WTC11 (cell line): ENCODE measurements around the gene TNNT2. TPM values are rescaled to one million over a fixed set of nuclear protein-coding genes. Genes with fewer than 3 reads are reported as not detected.

Experiments
- ATAC-seq: fragments of 200-7000 bp; cut with Tn5 transposase; 2 replicates; pipeline ENCODE4 v1.10.0; 2021; ENCODE audit warnings: mild to moderate bottlenecking, moderate library complexity
- CTCF ChIA-PET: fragments of 300-600 bp; sonication (Branson Sonifier 250); formaldehyde crosslinking; loops from one replicate; lab custom pipeline; 2021; ENCODE audit warnings: antibody characterized with exemption; lab: Charles Lee
- POLR2A ChIA-PET: fragments of 350-600 bp; sonication (Branson Sonifier 250); formaldehyde crosslinking; loops from one replicate; lab custom pipeline; 2021; ENCODE audit warnings: antibody characterized with exemption; lab: Charles Lee
- DNase-seq: peaks from one replicate; pipeline ENCODE4 v3.0.0; 2021; ENCODE audit warnings: low spot score
- H3K27ac Mint-ChIP-seq: 2 replicates; pipeline ENCODE4 v1.8.0; 2021; ENCODE audit warnings: mixed read lengths
- H3K27me3 Mint-ChIP-seq: 2 replicates; pipeline ENCODE4 v1.8.0; 2021; ENCODE audit warnings: low read depth, mild to moderate bottlenecking, moderate library complexity, mixed read lengths
- H3K36me3 Mint-ChIP-seq: 2 replicates; pipeline ENCODE4 v1.8.0; 2021; ENCODE audit warnings: mixed read lengths
- H3K4me1 Mint-ChIP-seq: 2 replicates; pipeline ENCODE4 v1.8.0; 2022; ENCODE audit warnings: mixed read lengths
- H3K4me3 Mint-ChIP-seq: 2 replicates; pipeline ENCODE4 v1.8.0; 2021; ENCODE audit warnings: mild to moderate bottlenecking, moderate library complexity, mixed read lengths
- H3K9me3 Mint-ChIP-seq: 2 replicates; pipeline ENCODE4 v1.8.0; 2021; ENCODE audit warnings: mixed read lengths
- GTF2I ChIP-seq: fragments of 250-450 bp; sonication (Bioruptor Pico); conservative IDR thresholded peaks from 2 replicates; pipeline ENCODE4 v1.4.0; 2021; ENCODE audit warnings: mild to moderate bottlenecking
- NFATC4 ChIP-seq: fragments of 250-450 bp; sonication (Bioruptor Pico); IDR thresholded peaks from 2 replicates; pipeline ENCODE4 v1.9.0; 2021; ENCODE audit warnings: mild to moderate bottlenecking
- PRRX2 ChIP-seq: fragments of 250-450 bp; sonication (Bioruptor Pico); IDR thresholded peaks from 2 replicates; pipeline ENCODE4 v1.8.0; 2021; ENCODE audit warnings: mild to moderate bottlenecking
- RELA ChIP-seq: sonication (generic); formaldehyde crosslinking; IDR thresholded peaks from 2 replicates; pipeline ENCODE4 v1.8.1; 2022; ENCODE audit warnings: missing genetic modification reagents, mild to moderate bottlenecking, borderline replicate concordance
- SMAD3 ChIP-seq: sonication (generic); formaldehyde crosslinking; IDR thresholded peaks from 2 replicates; pipeline ENCODE4 v1.8.0; 2022; ENCODE audit warnings: missing genetic modification reagents, mild to moderate bottlenecking, borderline replicate concordance
- SMAD4 ChIP-seq: sonication (generic); formaldehyde crosslinking; IDR thresholded peaks from 2 replicates; pipeline ENCODE4 v1.8.0; 2022; ENCODE audit warnings: mild to moderate bottlenecking, missing genetic modification reagents
- ZNF219 ChIP-seq: sonication (generic); formaldehyde crosslinking; IDR thresholded peaks from 2 replicates; pipeline ENCODE4 v1.8.0; 2023; ENCODE audit warnings: missing genetic modification reagents, mild to moderate bottlenecking, borderline replicate concordance
- ZNF416 ChIP-seq: fragments of 250-450 bp; sonication (Bioruptor Pico); IDR thresholded peaks from 2 replicates; pipeline ENCODE4 v1.9.0; 2021; ENCODE audit warnings: mild to moderate bottlenecking, inconsistent platforms
- total RNA-seq: library from RNA; stranded (reverse); gene quantifications from 3 replicates; pipeline ENCODE4 v1.2.3, GENCODE V29; 2021
- TF ChIP-seq, protein P1 (sequence below): sonication (generic); formaldehyde crosslinking; IDR thresholded peaks from 2 replicates; pipeline ENCODE4 v1.8.1; 2022; ENCODE audit warnings: low read depth, mild to moderate bottlenecking, moderate library complexity, missing genetic modification reagents, borderline replicate concordance
- TF ChIP-seq, protein P2 (sequence below): sonication (generic); formaldehyde crosslinking; IDR thresholded peaks from 2 replicates; pipeline ENCODE4 v1.8.0; 2022; ENCODE audit warnings: missing genetic modification reagents
- TF ChIP-seq, protein P3 (sequence below): sonication (generic); formaldehyde crosslinking; IDR thresholded peaks from 2 replicates; pipeline ENCODE4 v1.8.0; 2023; ENCODE audit warnings: missing genetic modification reagents
- TF ChIP-seq, protein P4 (sequence below): sonication (generic); formaldehyde crosslinking; IDR thresholded peaks from 2 replicates; pipeline ENCODE4 v1.8.1; 2023; ENCODE audit warnings: mild to moderate bottlenecking, missing genetic modification reagents
- TF ChIP-seq, protein P5 (sequence below): sonication (generic); formaldehyde crosslinking; conservative IDR thresholded peaks from 2 replicates; pipeline ENCODE4 v1.8.1; 2023; ENCODE audit warnings: mild to moderate bottlenecking, low read depth, missing genetic modification reagents, moderate library complexity

The TNNT2 gene
- total RNA-seq, 1 experiment from 2014 or later = 6.1 TPM

DNA sequence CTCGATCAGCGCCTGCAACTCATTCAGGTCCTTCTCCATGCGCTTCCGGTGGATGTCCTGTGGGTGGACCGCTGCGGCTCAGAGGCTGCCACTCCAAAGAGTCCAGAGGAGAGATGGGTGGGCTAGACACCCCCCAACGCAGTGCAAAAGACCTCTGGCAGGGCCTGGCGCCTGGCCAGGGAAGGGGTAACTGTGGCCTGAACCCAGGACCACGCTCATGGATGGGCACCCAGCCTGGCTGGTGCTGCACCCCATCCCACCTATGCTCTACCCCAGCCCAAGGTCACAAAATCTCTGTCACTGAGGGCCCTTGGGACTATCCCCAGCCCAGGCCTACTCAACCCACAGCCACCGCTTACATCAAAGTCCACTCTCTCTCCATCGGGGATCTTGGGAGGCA is 12.2 kb downstream of the TNNT2 start:
- Mint-ChIP-seq H3K27me3 (peaks cover 3% of the 10 kb centered on the region; the same call in 1 of the 2 replicates), H3K36me3 (no peaks in the 10 kb centered on the region), H3K4me3 (no peak overlapping the region)
- no peak for DNase-seq
- no peak for TF ChIP-seq PRRX2 (CRISPR knock-in tag)
- TF ChIP-seq, all 79 proteins: peak for 0
- Mint-ChIP-seq H3K9me3 (no peaks in the 10 kb centered on the region), H3K27ac (no peak overlapping the region), H3K4me1 (peaks cover 11% of the 10 kb centered on the region)
- POLR2A ChIA-PET = no interaction called here
- CTCF ChIA-PET = interaction anchor here (1.1 to 2.5 kb wide), 4 partner anchors 10 to 110 kb away, joined by 3 to 5 read pairs (median 4); no protein-coding TSS in a partner anchor
- ATAC-seq = no peak

DNA sequence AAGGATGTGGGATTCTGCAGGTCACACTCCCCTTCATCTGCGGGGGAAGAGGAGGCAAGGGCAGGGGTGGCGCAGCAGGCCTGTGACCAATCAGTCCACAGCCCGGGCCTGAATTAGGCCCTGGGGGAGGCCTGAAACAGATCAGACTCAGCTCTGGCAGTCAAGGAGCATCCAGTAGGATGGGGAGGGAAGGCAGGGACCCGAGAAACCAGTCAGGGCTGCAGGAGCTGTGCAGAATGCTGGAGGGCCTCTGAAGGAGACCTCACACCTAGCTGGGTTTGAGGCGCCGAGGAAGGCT is 12.7 kb downstream of the TNNT2 start:
- ATAC-seq (no peak), DNase-seq (no peak)
- Mint-ChIP-seq H3K27me3 (peaks cover 3% of the 10 kb centered on the region; the same call in 1 of the 2 replicates), H3K27ac (no peak overlapping the region), H3K36me3 (no peaks in the 10 kb centered on the region), H3K4me3 (no peak overlapping the region), H3K9me3 (no peaks in the 10 kb centered on the region), H3K4me1 (peaks cover 11% of the 10 kb centered on the region)
- POLR2A ChIA-PET = no interaction called here
- CTCF ChIA-PET = interaction anchor here (1.1 to 2.5 kb wide), 4 partner anchors 11 to 110 kb away, joined by 3 to 5 read pairs (median 4); no protein-coding TSS in a partner anchor
- TF ChIP-seq GTF2I (CRISPR knock-in tag) = no peak
- TF ChIP-seq, protein P1, sequence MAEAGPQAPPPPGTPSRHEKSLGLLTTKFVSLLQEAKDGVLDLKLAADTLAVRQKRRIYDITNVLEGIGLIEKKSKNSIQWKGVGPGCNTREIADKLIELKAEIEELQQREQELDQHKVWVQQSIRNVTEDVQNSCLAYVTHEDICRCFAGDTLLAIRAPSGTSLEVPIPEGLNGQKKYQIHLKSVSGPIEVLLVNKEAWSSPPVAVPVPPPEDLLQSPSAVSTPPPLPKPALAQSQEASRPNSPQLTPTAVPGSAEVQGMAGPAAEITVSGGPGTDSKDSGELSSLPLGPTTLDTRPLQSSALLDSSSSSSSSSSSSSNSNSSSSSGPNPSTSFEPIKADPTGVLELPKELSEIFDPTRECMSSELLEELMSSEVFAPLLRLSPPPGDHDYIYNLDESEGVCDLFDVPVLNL (CRISPR knock-in tag) = no peak
- TF ChIP-seq SMAD4 (CRISPR knock-in tag) = no peak
- TF ChIP-seq, protein P2, sequence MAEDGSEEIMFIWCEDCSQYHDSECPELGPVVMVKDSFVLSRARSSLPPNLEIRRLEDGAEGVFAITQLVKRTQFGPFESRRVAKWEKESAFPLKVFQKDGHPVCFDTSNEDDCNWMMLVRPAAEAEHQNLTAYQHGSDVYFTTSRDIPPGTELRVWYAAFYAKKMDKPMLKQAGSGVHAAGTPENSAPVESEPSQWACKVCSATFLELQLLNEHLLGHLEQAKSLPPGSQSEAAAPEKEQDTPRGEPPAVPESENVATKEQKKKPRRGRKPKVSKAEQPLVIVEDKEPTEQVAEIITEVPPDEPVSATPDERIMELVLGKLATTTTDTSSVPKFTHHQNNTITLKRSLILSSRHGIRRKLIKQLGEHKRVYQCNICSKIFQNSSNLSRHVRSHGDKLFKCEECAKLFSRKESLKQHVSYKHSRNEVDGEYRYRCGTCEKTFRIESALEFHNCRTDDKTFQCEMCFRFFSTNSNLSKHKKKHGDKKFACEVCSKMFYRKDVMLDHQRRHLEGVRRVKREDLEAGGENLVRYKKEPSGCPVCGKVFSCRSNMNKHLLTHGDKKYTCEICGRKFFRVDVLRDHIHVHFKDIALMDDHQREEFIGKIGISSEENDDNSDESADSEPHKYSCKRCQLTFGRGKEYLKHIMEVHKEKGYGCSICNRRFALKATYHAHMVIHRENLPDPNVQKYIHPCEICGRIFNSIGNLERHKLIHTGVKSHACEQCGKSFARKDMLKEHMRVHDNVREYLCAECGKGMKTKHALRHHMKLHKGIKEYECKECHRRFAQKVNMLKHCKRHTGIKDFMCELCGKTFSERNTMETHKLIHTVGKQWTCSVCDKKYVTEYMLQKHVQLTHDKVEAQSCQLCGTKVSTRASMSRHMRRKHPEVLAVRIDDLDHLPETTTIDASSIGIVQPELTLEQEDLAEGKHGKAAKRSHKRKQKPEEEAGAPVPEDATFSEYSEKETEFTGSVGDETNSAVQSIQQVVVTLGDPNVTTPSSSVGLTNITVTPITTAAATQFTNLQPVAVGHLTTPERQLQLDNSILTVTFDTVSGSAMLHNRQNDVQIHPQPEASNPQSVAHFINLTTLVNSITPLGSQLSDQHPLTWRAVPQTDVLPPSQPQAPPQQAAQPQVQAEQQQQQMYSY (CRISPR knock-in tag) = no peak
- no peak for TF ChIP-seq SMAD3 (CRISPR knock-in tag)
- TF ChIP-seq ZNF416 = no peak

DNA sequence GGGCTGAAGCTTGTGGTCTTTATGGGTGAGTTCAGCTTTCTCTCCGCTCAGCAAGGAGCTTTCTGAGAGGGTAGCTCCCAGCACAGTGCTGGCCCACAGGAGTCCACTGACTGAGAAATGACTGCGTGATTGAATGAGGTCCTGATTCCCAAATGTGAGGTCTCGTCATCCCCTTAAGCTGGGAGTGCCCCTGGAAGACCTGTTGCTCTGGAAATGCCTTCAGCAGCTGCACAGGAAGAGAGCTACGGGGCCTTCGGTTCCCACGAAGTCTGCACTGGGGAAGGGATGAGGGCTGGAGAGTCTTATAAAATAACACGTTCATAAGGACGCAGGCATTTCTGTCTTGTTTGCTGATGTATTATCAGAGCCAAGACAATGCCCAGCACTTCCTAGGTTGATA is 14.0 kb downstream of the TNNT2 start:
- no peak for TF ChIP-seq ZNF219 (CRISPR knock-in tag)
- no peak for TF ChIP-seq SMAD3 (CRISPR knock-in tag)
- TF ChIP-seq RELA = no peak
- TF ChIP-seq, protein P3, sequence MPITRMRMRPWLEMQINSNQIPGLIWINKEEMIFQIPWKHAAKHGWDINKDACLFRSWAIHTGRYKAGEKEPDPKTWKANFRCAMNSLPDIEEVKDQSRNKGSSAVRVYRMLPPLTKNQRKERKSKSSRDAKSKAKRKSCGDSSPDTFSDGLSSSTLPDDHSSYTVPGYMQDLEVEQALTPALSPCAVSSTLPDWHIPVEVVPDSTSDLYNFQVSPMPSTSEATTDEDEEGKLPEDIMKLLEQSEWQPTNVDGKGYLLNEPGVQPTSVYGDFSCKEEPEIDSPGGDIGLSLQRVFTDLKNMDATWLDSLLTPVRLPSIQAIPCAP (CRISPR knock-in tag) = no peak
- TF ChIP-seq, protein P4, sequence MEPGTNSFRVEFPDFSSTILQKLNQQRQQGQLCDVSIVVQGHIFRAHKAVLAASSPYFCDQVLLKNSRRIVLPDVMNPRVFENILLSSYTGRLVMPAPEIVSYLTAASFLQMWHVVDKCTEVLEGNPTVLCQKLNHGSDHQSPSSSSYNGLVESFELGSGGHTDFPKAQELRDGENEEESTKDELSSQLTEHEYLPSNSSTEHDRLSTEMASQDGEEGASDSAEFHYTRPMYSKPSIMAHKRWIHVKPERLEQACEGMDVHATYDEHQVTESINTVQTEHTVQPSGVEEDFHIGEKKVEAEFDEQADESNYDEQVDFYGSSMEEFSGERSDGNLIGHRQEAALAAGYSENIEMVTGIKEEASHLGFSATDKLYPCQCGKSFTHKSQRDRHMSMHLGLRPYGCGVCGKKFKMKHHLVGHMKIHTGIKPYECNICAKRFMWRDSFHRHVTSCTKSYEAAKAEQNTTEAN (CRISPR knock-in tag) = no peak
- TF ChIP-seq, protein P5, sequence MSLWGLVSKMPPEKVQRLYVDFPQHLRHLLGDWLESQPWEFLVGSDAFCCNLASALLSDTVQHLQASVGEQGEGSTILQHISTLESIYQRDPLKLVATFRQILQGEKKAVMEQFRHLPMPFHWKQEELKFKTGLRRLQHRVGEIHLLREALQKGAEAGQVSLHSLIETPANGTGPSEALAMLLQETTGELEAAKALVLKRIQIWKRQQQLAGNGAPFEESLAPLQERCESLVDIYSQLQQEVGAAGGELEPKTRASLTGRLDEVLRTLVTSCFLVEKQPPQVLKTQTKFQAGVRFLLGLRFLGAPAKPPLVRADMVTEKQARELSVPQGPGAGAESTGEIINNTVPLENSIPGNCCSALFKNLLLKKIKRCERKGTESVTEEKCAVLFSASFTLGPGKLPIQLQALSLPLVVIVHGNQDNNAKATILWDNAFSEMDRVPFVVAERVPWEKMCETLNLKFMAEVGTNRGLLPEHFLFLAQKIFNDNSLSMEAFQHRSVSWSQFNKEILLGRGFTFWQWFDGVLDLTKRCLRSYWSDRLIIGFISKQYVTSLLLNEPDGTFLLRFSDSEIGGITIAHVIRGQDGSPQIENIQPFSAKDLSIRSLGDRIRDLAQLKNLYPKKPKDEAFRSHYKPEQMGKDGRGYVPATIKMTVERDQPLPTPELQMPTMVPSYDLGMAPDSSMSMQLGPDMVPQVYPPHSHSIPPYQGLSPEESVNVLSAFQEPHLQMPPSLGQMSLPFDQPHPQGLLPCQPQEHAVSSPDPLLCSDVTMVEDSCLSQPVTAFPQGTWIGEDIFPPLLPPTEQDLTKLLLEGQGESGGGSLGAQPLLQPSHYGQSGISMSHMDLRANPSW (CRISPR knock-in tag) = no peak
- TF ChIP-seq NFATC4 (CRISPR knock-in tag) = no peak
- CTCF ChIA-PET = interaction anchor here (0.7 to 7.5 kb wide), 10 partner anchors 10 to 109 kb away, joined by 3 to 175 read pairs (median 26); partner anchors contain the start of genes LAD1 and TNNT2
- H3K36me3 Mint-ChIP-seq = no peaks in the 10 kb centered on the region
- H3K27me3 Mint-ChIP-seq = peaks cover 3% of the 10 kb centered on the region; the same call in 1 of the 2 replicates
- H3K9me3 Mint-ChIP-seq = no peaks in the 10 kb centered on the region
- peaks cover 16% of the 10 kb centered on the region for H3K4me1 Mint-ChIP-seq
- POLR2A ChIA-PET = interaction anchor here (0.5 to 0.9 kb wide), 2 partner anchors 28 to 116 kb away, joined by 3 read pairs; no protein-coding TSS in a partner anchor
- no peak overlapping the region for H3K4me3 Mint-ChIP-seq
- no peak for DNase-seq
- ATAC-seq = no peak
- no peak overlapping the region for H3K27ac Mint-ChIP-seq
